HG02610 (cell line): ENCODE results near the gene STAC.

ENCODE experiments used
- ATAC-seq: cut with Tn5 transposase; IDR thresholded peaks from one replicate; pipeline ENCODE4 v1.9.1; 2021; ENCODE audit warnings: mild to moderate bottlenecking, moderate library complexity; ENCODE audit not compliant: unreplicated experiment

Gene STAC, protein sequence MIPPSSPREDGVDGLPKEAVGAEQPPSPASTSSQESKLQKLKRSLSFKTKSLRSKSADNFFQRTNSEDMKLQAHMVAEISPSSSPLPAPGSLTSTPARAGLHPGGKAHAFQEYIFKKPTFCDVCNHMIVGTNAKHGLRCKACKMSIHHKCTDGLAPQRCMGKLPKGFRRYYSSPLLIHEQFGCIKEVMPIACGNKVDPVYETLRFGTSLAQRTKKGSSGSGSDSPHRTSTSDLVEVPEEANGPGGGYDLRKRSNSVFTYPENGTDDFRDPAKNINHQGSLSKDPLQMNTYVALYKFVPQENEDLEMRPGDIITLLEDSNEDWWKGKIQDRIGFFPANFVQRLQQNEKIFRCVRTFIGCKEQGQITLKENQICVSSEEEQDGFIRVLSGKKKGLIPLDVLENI

GRCh38 chr3:36380221-36381031 lies at the start of gene STAC:
Gene STAC (plus strand): TSS chr3:36380504. CDS start chr3:36380644, 140 bp downstream.
- ATAC-seq, result no peak

DNA sequence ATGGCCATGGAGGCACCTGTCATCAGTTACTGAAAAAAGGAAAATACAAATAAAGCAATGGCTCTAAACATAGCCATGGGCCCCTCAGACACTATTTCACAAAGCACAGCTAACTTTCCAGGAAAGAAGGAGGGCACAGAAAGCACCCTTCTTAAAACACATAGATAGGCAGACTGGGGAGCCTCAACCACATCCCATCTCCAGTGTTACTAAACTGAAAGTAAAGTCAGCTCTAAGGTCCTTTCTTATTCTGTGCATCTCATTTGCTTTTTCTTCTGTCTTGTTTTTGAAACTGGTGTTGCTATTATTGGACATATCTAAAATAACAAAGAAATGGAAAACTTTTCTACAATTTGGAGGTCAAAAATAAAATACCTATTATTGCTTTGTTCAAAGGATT lies 48.2 kb upstream of the STAC start:
- no peak for ATAC-seq

GRCh38 chr3:36362216-36362615 lies 18.1 kb upstream of the STAC start:
- ATAC-seq, result no peak

DNA sequence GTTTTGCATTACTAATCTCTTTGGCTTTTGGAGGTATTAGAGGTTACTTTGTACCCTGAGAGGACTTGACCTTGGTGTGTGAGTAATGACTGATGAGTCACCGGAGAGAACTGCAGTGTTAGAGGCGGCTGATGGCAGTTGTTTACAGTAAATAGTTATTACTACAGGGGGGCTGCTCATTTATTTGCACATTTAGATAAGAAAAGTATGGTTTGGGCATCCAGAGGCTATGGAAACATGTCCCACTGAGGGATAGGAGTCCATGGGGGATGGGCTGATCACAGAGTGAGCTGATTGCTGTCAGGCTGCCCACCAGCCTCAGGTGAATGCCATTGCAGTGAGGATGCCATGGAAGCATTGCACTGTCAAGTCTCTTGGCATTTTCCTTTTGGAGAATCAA lies 17.3 kb upstream of the STAC start:
- ATAC-seq, result no peak

- ATAC-seq, result no peak
Measured at GRCh38 chr3:36364260-36364659, 16.0 kb upstream of the STAC start.

- no peak for ATAC-seq
Measured at GRCh38 chr3:36365829-36366228, 14.5 kb upstream of the STAC start.

GRCh38 chr3:36366308-36366707 lies 14.0 kb upstream of the STAC start:
- no peak for ATAC-seq

DNA sequence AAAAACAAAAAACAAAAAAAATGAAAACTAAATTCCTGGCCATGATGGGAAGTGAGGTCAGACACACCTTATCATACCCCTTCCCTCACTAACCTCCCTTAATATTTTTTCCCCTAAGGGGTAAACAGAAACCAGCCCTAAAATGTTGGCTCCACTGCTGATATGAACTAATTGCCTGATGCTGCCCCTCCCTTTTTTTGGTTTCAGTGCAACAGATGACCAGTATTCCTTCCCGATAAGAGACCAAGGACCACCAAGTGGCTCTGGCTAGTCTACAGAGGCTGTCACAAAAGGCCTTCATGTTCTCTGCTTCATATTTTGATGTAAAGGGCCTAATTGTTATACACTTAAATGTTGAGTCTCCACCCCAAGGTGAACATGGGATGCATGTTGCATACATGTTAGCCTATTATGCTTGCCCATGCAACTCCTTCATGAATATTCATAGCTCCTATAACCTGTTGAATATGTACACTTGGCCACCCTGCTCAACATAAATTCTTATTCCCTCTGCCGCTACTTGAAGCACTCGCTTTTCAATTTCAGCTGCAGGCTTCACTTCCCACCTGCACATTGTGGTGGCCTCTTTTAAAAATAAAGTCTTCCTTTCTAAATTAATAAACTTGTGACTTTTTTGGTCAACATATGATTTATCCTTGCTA lies 12.3 kb upstream of the STAC start:
- ATAC-seq, result no peak

DNA sequence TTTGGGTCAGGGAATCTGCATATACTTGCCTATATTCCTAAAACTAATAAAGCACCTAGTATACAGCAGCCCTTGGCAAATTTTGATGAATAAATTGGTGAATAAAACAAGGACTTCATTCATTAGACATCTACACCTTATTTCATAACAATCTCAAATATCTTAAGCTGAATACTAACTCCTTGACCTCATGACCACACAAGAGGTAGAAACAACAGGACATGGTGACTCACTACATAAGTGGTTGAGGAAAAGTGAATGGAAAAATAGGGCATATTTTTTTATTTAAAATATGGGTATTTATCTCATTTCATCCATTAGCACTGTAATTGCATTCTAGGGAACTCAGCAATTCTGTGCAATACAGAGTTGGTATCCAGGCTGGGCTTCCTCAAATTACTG lies 7.8 kb upstream of the STAC start:
- ATAC-seq, result no peak

DNA sequence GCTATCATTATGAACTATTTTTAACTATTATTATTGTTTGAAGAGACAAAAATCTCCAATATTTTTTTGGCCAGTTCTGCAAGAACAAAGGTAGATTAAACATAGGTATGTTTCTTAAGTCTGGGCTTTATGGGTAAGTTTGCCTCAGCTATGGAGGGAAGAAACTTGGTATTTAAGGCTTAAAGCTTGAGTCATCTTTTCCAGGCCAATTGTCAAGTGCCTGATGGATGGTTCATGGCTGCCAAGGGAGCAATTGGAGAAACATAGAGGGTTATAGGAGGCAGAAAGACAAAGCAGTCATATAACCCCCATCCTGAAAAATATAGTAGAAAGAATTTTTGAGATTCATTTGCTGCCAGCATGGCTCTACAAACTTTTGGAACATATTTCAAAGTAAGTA lies 7.2 kb upstream of the STAC start:
- ATAC-seq, result no peak

- ATAC-seq, result no peak
Measured at GRCh38 chr3:36373666-36374065, 6.6 kb upstream of the STAC start.

DNA sequence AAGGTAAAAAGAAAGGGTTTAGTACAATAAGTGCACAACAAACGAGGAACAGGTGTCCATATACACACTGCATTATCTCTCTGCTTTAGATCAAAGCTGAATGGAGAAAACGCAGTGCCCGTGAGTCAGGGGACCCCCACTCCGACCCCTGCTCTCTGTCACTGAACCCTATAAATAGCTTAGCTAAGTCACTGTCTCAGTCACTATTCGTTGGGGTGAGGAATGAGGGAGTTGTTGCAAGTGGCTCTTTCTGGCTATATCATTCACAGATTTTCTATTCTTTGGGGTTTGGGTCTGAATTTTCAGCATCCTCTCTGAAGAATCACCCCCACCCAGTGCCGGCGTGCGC lies 458 bp upstream of the STAC start:
- ATAC-seq, result no peak

DNA sequence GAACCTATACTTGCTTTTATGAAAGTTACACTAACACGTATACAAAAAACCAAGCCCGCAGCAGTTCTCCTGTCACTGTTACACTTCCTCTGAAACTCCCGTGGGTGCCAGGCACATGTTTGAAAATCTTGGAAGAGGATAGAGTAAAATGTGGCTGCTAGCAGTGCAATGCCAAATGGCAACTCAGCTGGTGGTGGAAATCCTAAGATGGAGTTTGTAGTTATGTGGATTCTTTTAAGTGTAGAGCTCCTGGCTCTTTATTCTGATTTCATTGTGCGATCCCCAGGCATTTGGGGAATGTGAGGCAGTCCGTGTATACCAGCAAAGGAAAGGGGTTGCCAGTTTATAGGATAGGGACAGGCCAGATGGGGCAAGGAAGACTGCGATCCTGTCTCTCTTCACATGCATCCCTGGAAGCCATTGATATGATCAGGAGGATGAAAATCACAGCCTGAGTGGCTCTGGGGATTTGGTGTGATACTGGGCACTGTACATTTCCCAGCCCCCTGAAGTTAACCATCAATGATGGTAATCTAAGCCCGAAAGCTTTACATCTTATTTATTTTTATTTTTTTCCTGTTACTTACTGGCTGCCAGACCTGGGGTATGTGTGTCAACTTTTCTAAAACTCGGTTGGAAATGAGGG lies 1.1 kb downstream of the STAC start:
- ATAC-seq, result no peak

- ATAC-seq, result no peak
Measured at GRCh38 chr3:36393563-36393962, 13.3 kb downstream of the STAC start.

DNA sequence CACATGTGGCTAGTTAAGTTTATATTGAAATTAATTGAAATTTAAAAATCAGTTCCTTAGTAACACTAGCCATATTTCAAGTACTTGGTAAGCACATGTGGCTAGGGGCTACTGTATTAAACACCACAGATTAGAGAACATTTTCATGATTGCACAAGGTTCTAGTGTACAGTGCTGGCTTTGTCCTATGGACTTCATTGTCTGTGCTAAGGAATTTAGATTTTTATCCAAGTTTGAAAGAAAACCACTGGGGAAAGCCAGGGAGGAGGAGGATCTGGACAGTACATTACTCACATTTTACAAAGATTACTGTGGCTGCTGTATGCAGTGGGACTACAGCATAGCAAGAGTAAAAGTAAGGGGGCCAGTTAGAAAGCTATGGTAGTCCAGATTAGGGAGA lies 13.9 kb downstream of the STAC start:
- no peak for ATAC-seq

DNA sequence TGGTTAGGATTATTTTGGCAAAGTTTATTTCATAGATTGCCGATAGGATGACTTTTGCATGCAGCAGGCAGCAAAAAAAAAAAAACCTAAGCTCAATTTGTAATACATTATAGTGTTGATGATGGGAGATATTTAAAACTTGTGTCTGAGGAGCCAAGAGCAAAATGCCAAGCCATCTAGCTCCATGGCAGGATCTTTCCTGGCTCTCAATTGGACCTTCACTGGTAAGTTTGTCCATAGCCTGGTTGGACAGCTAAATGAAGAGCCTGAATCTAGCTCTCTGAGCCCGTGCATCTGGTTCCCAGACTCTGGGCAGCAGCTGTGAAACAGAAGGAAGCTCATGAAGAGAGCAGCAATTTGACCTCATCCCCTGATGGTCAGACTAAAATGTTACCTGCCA lies 17.5 kb downstream of the STAC start:
- ATAC-seq, result no peak

DNA sequence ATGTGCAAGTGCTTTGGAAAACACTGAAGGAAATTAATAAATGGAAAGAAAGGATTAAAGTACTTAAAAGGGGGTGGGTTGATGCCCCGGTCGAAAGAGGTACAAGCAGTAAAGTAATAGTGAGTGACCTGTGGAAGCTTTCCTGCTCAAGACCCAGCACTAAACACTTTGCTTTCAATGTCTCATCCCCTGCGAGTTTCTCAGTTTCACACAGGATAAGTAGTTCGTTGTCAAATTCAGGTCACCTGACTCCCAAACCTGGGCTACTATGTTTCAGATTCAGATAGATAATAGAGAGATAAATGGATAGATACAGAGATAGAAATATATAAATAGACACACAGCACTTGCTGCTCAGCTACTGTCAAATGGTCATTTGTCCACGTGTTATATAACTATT lies 19.6 kb downstream of the STAC start:
- ATAC-seq, result no peak

DNA sequence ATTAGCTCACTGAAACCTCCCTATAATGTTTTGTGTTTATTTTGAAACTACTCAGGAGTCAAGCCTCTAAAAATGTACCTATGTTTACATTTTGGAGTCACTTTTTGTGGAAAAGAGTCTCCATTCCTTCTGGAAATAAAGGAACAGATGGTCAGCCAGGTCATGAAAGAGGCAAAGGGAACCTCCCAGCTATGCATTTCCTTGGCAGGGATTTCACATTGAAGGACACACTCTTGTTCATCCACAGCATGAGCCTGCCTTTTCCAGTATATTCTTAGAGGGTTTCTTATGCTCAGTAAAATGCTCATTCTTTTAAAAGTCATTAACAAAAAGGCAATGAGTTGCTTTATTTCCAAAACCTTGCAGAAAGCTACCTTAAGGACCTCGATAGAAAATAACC lies 20.8 kb downstream of the STAC start:
- no peak for ATAC-seq

GRCh38 chr3:36403661-36404060 lies 23.4 kb downstream of the STAC start:
- no peak for ATAC-seq

DNA sequence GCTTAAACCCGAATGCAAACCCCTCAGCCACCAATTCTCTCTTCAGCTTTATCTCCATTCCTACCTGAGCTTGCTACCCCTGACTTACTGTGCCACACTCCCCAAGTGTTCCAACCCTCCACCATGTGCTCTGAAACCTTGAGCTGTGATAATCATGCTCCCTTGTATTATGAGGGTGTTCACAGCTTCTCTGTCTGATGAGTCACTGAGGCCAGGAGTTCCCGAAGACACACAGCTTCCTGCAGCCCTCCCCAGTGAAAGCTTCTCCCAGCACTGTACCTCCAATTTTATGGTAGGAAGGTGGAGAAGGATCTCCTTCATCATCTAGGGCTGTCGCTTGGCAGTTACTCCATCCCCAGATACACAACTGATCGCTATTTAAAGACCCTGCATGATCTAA lies 24.9 kb downstream of the STAC start:
- no peak for ATAC-seq

DNA sequence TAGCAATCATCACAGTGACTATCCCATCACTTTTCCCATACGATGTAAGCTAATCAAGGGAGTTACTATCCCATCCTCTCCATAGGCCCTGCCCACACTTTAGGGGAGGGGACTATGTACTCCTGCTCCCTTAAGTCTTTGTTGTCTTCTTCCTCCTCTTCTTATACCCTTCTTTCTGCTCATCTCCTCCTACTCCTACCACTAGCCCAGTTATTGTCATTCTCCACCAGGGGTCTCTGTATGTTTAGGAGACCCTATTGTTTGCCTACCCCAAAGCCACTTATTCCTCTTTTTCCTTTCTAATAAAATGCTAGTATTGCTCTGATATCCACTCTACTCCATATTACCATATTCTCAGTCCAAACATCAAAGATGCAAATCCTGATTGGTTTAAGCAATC lies 27.8 kb downstream of the STAC start:
- no peak for ATAC-seq
